Measurements from ENCODE around the gene GGA2. TPM values are rescaled to one million over a fixed set of nuclear protein-coding genes. Genes with fewer than 3 reads are reported as not detected.
"Not testable (repeated sequence)": the region's sequence is repeated elsewhere in the genome, so short reads cannot be mapped to it uniquely, and the experiment has no call there.

GGA2 gene
- total RNA-seq, 1 donor from 2014 or later = 38.1 TPM

- intact Hi-C loops (cut with DNase I) = no loop called here
- DNase-seq (ENCODE audit: low spot score) = no peak
Measured at GRCh38 chr16:23528644-23529310, 18.5 kb upstream of the GGA2 start.

- intact Hi-C loops (cut with DNase I) = no loop called here
Measured at GRCh38 chr16:23527961-23528643, 17.8 kb upstream of the GGA2 start.

GRCh38 chr16:23524886-23525285 lies 14.6 kb upstream of the GGA2 start:
- intact Hi-C loops (cut with DNase I) = no loop called here
- no peak for DNase-seq (ENCODE audit: low spot score)

More at GRCh38 chr16:23527961-23528643, 17.8 kb upstream of the GGA2 start:
- no peak for DNase-seq (ENCODE audit: low spot score)

- intact Hi-C loops (cut with DNase I) = no loop called here
- DNase-seq (ENCODE audit: low spot score) = no peak
Measured at GRCh38 chr16:23523876-23524385, 13.6 kb upstream of the GGA2 start.

- intact Hi-C loops (cut with DNase I) = no loop called here
- DNase-seq (ENCODE audit: low spot score) = no peak
Measured at GRCh38 chr16:23523321-23523720, 13.0 kb upstream of the GGA2 start.

- DNase-seq (ENCODE audit: low spot score) = no peak
- intact Hi-C loops (cut with DNase I) = no loop called here
Measured at GRCh38 chr16:23521965-23522364, 11.7 kb upstream of the GGA2 start.

GRCh38 chr16:23521037-23521743 lies 10.9 kb upstream of the GGA2 start:
- DNase-seq (ENCODE audit: low spot score) = no peak
- intact Hi-C loops (cut with DNase I) = no loop called here

- DNase-seq (ENCODE audit: low spot score) = no peak
- intact Hi-C loops (cut with DNase I) = no loop called here
Measured at GRCh38 chr16:23520500-23520899, 10.2 kb upstream of the GGA2 start.

GRCh38 chr16:23519282-23519681 lies 9.0 kb upstream of the GGA2 start:
- intact Hi-C loops (cut with DNase I) = loop anchor here (10.0 kb wide), 1 partner anchor 76 kb away; the partner anchor contains the start of gene NDUFAB1
- DNase-seq (ENCODE audit: low spot score) = no peak

GRCh38 chr16:23518435-23518891 lies 8.2 kb upstream of the GGA2 start:
- DNase-seq (ENCODE audit: low spot score) = no peak
- intact Hi-C loops (cut with DNase I) = loop anchor here (10.0 kb wide), 1 partner anchor 76 kb away; the partner anchor contains the start of gene NDUFAB1

GRCh38 chr16:23516366-23517137 lies 6.3 kb upstream of the GGA2 start:
- no peak for DNase-seq (ENCODE audit: low spot score)
- intact Hi-C loops (cut with DNase I) = loop anchor here (10.0 kb wide), 1 partner anchor 78 kb away; the partner anchor contains the start of gene NDUFAB1

GRCh38 chr16:23515881-23516280 lies 5.6 kb upstream of the GGA2 start:
- DNase-seq (ENCODE audit: low spot score) = no peak
- intact Hi-C loops (cut with DNase I) = loop anchor here (10.0 kb wide), 1 partner anchor 79 kb away; the partner anchor contains the start of gene NDUFAB1

GRCh38 chr16:23514381-23515152 lies 4.3 kb upstream of the GGA2 start:
- intact Hi-C loops (cut with DNase I) = loop anchor here (10.0 kb wide), 1 partner anchor 80 kb away; the partner anchor contains the start of gene NDUFAB1

GRCh38 chr16:23512168-23512695 lies 1.9 kb upstream of the GGA2 start:
- no peak for DNase-seq (ENCODE audit: low spot score)
- intact Hi-C loops (cut with DNase I) = loop anchor here (10.0 kb wide), 1 partner anchor 83 kb away; the partner anchor contains the start of gene NDUFAB1

More at GRCh38 chr16:23514381-23515152, 4.3 kb upstream of the GGA2 start:
- DNase-seq (ENCODE audit: low spot score) = no peak

- intact Hi-C loops (cut with DNase I) = loop anchor here (10.0 kb wide), 1 partner anchor 83 kb away; the partner anchor contains the start of gene NDUFAB1
- no peak for DNase-seq (ENCODE audit: low spot score)
Measured at GRCh38 chr16:23511731-23512130, 1.4 kb upstream of the GGA2 start.

- intact Hi-C loops (cut with DNase I) = loop anchor here (10.0 kb wide), 1 partner anchor 84 kb away; the partner anchor contains the start of gene NDUFAB1
- DNase-seq (ENCODE audit: low spot score) = not testable (repeated sequence)
Measured at GRCh38 chr16:23510915-23511270, 599 bp upstream of the GGA2 start.

- no peak for DNase-seq (ENCODE audit: low spot score)
- intact Hi-C loops (cut with DNase I) = loop anchor here (5.0 to 10.0 kb wide), 2 partner anchors 48 to 85 kb away; partner anchors contain the start of genes EARS2, NDUFAB1 and UBFD1
Measured at GRCh38 chr16:23509782-23510163, 521 bp downstream of the GGA2 start.

GRCh38 chr16:23509441-23509754 lies 896 bp downstream of the GGA2 start:
- DNase-seq (ENCODE audit: low spot score) = no peak
- intact Hi-C loops (cut with DNase I) = loop anchor here (5.0 kb wide), 1 partner anchor 48 kb away; the partner anchor contains the start of genes EARS2 and UBFD1

All from cardiac septum (tissue), 1 donor.